CMK (cell line): ENCODE data around the gene LAP3.
"Not testable (repeated sequence)": the region's sequence is repeated elsewhere in the genome, so short reads cannot be mapped to it uniquely, and the experiment has no call there.

ENCODE experiments used
- DNase-seq: peaks from one replicate; pipeline ENCODE4 v3.0.0-alpha.2; 2010; ENCODE audit warnings: low read depth

The LAP3 gene

GRCh38 chr4:17576932-17577664, at the start of gene LAP3:
LAP3 (plus strand) TSS chr4:17577198; CDS start chr4:17577466, 268 bp downstream.
- DNase-seq = peak; percentile 81

DNA sequence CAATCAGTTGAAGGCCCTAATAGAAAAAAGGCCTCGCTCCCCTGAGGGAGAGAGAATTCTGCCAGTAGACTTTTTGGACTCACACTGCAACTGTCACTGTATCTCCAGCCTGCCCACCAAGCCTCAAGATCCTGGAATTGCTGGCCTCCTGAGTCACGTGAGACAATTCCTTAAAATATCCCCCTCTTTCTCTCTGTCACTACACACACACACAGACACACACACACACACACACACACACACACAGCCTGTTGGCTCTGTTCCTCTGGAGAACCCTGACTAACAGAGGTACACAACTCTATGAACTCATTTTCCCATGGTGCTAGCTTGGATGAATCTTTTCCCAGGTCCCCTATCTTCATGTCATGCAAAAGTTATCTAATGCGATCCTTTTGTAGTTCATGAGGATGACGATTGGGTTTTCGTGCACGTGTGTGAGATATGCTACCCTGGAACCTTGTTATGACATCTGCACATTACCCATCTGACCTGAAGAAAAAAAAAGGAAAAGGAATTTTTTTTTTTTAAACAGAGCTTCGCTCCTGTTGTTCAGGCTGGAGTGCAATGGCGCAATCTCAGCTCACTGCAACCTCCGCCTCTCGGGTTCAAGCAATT, 48.3 kb upstream of the LAP3 start:
- DNase-seq = no peak

GRCh38 chr4:17531538-17532285, 45.3 kb upstream of the LAP3 start:
- no peak for DNase-seq

GRCh38 chr4:17534705-17535104, 42.3 kb upstream of the LAP3 start:
- DNase-seq = no peak

GRCh38 chr4:17535242-17535641, 41.8 kb upstream of the LAP3 start:
- DNase-seq = no peak

- DNase-seq = no peak
Measured at GRCh38 chr4:17535906-17536305, 41.1 kb upstream of the LAP3 start.

DNA sequence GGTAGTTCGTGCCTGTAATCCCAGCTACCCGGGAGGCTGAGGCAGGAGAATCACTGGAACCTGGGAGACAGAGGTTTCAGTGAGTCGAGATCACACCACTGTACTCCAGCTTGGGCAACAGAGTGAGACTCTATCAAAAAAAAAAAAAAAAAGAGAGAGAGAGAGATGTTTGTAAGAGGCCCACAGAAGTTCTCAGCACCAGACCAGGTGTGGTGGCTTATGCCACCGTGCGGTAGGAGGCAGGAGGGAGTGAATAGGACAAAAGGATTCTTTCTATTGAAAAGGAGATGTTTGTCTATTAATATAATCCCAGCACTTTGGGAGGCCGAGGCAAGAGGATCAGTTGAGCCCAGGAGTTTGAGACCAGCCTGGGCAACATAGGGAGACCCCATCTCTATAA, 39.9 kb upstream of the LAP3 start:
- DNase-seq = not testable (repeated sequence)

DNA sequence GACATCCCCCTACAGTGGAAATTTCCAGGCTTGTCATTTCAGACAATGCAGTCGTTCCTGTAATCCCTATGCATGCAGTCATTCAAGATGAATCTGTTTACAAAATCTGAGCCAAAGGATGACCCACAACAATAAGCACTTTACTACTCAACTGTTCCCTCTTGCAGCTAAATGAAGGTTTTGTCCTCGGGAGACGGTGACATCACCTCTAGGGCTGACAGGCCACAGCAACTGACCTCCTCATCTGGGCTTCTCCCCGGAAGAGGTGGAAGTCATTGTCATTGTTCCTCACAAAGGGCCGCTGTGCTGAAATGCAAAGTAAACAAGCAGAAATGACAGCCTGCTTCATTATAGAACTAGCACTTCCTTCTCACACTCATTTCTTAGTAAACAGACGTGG, 32.8 kb upstream of the LAP3 start:
- no peak for DNase-seq

GRCh38 chr4:17544831-17545234, 32.2 kb upstream of the LAP3 start:
- no peak for DNase-seq

DNA sequence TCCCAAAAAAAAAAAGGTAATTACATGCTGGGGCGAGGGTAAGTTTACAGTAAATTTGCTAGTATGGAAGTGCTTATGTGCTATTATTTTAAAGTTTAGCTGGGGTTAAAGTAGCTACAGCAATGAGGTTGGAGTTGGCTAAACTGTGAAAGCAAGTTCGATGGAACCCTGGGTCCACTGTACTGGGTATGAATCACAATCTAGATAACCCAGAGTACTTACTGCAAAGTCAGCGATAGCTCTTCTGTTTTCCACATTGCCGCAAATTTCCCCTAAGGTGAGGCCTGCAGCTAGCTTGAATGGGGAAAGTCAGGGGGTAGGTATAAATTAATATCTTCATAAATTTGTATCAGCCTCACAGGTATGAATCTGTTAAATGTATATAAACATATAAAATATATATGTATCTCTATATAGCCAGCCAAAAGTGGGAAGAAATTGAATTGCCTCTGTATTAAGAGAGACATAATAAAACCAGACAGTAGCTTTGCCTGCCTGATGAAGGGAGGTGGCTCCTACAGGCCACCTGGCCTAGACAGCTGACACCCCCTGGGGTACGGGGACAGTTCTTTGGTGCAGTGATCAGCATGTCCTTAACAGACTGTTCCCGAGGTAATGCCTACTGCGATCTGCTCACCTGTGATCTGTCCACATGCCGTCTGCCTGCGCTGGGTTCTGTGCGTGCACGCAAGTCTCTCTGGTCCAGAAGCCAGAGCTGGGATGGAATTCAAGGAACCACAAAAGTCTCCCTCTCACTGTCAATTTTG, 31.4 kb upstream of the LAP3 start:
- DNase-seq = no peak

DNA sequence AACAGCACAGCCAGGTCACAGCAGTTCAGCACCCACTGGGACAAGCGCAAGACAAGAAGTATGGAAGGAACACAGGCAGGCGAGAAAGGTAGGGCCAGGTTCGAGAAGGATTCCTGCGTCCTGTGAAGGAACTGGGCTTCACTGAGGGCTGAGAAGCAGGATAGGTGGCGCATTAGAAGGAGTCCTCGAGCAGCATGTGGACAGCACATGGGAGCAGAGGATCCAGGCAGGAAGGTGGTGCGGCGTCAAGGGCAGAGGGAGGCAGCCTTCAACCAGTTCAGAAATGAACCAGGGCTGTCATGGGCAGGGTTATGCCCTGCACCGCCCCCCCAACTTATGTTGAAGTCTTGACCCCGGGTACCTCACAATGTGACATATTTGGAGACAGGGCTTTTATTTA, 30.8 kb upstream of the LAP3 start:
- DNase-seq = no peak

DNA sequence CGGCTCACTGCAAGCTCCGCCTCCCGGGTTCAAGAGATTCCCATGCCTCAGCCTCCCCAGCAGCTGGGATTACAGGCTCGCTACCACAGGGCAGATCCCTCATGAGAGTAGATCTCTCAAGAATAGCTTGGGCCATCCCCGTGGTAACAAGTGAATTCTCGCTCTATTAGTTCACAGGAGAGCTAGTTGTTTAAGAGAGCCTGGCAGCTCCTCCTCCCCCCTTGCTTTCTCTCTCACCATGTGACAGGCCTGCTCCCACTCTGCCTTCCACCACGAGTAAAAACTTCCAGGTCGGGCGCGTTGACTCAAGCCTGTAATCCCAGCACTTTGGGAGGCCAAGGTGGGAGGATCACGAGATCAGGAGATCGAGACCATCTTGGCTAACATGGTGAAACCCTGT, 30.3 kb upstream of the LAP3 start:
- no peak for DNase-seq

- no peak for DNase-seq
Measured at GRCh38 chr4:17550549-17550948, 26.4 kb upstream of the LAP3 start.

DNA sequence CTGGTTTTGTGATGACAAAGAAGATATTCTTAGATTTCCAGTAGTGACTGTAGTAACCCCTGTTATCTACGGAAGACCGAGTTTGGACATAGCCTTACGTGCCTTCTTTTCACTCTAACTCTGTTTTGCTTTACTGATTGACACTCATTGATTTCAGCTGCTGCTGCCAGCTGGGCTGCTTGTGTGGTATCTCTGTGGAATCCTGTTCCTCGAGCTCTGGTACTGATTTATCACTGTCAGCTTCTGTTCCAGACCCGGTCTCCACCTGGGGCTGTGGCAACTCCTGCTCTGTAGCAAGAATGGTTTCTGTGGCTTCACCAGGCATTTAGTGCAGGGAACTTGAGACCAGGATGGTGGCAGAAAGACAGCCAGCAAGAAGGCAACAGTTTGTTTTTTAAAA, 24.6 kb upstream of the LAP3 start:
- DNase-seq = no peak

GRCh38 chr4:17554568-17554967, 22.4 kb upstream of the LAP3 start:
- DNase-seq = no peak

GRCh38 chr4:17556498-17556897, 20.5 kb upstream of the LAP3 start:
- no peak for DNase-seq

- no peak for DNase-seq
Measured at GRCh38 chr4:17557880-17558279, 19.1 kb upstream of the LAP3 start.

DNA sequence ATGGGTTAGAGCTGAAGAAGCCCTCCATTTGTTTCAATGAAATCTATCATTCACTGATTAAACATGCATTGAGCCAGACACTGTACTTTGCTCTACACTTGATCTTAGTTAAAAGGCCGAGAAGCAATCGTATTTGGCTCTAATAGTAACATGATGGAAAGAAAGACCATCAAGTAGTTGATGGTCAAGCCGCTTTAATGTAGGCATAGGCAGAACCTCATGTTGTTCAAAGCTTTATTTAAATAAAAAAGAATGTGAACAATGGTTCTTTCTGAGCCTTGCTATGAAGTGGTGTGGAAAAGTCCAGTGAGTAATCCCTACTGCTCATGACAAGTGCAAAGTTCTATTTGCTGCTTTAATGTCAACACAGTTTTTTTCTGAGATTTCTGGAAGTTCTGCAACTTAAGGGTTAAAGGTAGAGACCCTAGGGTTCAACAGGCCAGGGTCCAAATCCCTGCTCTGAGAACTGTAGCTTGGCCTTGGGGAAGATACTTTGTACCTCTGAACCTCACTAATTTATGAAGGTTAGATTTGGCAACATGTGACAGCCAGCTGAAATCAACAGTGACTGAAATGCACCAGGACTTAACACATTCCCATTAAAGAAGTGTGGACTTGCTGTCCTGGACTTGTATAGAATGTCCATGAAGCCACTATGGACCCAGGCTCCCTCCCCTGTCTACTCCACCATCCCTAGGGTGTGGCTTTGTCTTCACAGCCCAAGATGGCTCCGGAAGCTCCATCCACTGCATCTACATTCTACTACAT, 17.9 kb upstream of the LAP3 start:
- no peak for DNase-seq

GRCh38 chr4:17559709-17560048, 17.3 kb upstream of the LAP3 start:
- DNase-seq = no peak

DNA sequence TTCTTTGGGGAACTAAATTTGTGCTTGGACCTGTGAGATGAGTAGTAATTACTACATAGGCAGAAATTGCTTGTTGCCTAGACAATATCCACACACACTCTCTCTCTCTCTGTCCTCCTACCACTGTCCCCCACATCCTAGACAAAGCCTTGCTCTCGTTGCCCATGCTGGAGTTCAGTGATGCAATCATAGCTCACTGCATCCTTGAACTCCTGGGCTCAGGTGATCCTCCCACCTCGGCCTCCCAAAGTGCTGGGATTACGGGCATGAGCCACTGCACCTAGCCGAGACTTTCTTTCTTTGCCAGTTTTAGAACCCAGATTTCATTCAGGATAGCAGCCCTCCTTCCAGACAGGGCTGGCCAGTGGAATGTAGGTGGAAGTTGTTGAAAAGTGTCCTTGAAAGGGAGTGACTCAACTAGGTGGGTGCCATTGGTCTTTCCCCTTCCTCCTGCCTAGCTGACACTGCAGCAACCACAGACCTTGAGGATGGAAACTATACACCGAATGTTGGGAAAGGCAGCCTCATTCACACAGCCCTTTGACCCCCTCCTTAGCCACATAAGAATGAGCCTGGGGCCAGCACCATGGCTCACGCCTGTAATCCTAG, 16.8 kb upstream of the LAP3 start:
- DNase-seq = no peak

- DNase-seq = no peak
Measured at GRCh38 chr4:17561195-17561909, 15.6 kb upstream of the LAP3 start.
